Activated effector memory CD4-positive, alpha-beta T cell treated with Interleukin-2 at 50 U/mL for 16 hours (primary cell): ENCODE results near the gene SERPIND1.
"Not testable (repeated sequence)": the region's sequence is repeated elsewhere in the genome, so short reads cannot be mapped to it uniquely, and the experiment has no call there.

ENCODE experiments used
- DNase-seq: peaks from one replicate; pipeline ENCODE4 v3.0.0-alpha.2; 2020

SERPIND1 gene

DNA sequence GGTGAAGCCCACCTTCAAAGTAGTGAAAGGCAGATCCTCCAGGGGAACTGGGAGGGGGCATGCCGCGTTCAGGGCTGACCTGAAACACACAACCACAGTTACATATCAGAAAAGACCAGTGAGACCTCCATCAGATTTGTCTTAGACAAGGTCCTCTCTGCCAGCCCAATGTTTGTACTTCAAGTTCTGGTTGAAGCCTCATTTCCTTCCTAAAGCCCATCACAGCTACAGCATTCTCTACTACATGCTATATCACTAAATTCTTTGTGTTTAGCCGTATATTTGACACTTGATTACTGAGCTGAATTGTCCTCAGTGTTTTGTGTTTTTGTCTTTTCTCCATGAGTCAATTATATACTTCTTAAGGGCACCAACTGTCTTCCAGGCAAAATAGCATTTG lies 44.6 kb downstream of the SERPIND1 start:
- no peak for DNase-seq

DNA sequence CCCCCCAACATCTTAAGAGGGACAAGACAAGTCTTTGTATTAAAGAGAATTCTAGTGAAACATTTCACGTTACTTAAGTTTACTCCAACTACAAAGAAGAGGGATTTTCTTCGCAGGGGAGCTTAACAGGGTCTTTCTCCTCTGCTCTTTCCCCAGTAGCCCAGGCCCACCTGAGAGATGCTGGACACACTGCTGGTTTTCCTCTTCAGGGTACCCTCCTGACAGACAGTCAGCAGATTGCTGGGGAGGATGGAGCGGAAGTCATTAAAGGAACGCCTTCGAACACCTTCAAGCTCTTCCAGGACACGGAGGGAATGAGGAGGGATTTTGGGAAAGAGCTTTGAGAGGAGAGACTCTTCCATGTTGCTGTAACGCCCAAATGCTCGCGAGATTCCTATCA lies 45.6 kb downstream of the SERPIND1 start:
- DNase-seq = no peak

DNA sequence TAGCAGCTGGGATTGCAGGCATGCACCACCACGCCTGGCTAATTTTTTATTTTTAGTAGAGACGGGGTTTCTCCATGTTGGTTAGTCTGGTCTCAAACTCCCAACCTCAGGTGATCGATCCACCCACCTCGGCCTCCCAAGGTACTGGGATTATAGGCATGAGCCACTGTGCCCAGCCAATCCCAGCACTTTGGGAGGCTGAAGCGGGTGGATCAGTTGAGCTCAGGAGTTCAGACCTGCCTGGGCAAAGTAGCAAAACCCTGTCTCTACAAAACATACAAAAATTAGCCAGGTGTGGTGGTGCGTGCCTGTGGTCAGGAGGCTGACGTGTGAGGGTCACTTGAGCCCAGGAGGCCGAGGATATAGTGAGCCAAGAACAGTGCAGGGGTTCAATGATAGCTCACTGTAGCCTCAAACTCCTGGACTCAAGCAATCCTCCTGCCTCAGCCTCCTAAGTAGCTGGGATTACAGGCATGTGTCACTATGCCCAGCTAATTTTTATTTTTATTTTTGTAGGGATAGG lies 47.9 kb downstream of the SERPIND1 start:
- DNase-seq = not testable (repeated sequence)

DNA sequence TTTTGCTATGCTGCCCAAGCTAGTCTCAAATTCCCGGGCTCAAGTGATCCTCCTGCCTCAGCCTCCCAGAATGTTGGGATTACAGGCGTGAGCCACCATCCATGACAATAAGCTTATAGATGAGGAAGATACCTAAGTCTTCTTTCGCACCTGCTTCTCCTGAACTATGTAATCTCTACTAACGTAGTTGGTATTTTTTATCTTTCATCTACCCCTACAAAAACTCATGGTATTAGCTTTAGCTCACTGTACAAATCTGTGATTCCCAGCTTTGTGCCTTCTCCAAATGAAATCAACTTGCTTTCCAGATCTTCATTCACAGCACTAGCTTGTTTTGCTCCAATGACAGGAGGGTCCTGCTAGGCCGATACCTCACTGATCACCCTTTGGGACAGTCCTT lies 48.3 kb downstream of the SERPIND1 start:
- DNase-seq = no peak

DNA sequence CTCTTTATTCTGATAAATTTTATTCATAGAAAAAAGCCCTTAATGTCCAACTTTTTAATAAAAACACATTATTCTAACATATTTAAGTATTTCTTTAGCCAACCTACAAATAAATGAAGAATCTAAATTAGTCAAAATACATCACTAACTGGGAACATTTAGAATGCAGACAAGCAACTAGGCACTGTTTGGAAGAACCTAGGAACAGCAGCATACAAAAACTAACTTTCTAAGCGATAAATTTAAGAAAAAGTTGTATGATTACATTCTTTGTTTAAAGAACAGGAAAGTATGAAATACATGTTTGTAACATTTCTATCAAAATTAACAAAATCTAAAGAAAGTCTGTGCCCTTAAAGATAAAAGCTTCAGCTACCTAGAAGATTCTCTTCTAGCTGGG lies 49.4 kb downstream of the SERPIND1 start:
- no peak for DNase-seq

DNA sequence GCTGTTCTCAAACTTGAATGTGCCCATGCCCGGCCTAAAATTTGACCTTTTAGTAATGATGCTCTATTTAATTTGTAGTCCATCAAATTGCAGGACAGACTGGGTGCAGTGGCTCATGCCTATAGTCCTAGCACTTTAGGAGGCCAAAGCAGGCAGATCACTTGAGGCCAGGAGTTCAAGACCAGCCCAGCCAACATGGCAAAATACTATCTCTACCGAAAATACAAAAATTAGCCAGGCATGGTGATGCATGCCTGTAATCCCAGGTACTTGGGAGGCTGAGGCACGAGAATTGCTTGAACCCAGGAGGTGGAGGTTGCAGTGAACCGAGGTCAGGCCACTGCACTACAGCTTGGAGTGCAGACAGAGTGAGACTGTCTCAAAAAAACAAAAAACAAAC lies 51.3 kb downstream of the SERPIND1 start:
- not testable (repeated sequence) for DNase-seq

DNA sequence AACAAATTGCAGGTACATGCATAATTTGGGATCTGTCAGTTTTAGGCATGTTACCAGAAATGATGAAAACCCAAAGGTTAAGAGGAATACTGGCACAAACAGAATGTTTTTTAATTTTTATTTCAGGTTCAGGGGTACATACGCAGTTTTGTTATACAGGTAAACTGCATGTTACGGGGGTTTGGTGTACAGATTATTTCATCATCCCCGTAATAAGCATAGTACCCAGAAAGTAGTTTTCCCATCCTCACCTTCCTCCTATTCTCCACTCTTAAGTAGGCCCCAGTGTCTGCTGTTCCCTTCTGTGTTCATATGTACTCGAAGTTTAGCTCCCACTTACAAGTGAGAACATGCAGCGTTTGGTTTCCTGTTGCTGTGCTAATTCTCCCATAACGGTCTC lies 51.7 kb downstream of the SERPIND1 start:
- DNase-seq = no peak

DNA sequence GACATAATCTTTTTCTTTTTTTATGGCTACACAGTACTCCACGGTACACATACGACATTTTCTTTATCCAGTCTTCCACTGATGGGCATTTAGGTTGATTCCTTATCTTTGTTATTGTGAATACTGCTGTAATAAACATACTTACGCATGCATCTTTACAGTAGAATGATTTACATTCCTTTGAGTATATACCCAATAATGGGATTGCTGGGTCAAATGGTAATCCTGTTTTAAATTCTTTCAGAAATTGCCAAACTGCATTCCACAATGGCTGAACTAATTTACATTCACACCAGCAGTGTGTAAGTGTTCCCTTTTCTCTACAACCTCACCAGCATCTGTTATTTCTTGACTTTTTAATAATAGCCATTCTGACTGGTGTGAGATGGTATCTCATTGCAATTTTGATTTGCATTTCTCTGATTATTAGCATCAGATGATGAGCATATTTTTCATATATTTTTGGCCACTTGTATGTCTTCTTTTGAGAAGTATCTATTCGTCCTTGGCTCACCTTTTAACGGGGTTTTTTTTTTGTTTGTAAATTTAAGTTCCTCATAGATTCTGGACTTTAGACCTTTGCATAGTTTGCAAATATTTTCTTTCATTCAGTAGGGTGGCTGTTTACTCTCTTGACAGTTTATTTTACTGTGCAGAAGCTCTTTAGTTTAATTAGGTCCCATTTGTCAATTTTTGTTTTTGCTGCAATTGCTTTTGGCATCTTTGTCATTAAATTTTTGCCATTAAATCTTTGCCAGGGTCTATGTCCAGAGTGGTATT lies 52.6 kb downstream of the SERPIND1 start:
- DNase-seq = not testable (repeated sequence)

DNA sequence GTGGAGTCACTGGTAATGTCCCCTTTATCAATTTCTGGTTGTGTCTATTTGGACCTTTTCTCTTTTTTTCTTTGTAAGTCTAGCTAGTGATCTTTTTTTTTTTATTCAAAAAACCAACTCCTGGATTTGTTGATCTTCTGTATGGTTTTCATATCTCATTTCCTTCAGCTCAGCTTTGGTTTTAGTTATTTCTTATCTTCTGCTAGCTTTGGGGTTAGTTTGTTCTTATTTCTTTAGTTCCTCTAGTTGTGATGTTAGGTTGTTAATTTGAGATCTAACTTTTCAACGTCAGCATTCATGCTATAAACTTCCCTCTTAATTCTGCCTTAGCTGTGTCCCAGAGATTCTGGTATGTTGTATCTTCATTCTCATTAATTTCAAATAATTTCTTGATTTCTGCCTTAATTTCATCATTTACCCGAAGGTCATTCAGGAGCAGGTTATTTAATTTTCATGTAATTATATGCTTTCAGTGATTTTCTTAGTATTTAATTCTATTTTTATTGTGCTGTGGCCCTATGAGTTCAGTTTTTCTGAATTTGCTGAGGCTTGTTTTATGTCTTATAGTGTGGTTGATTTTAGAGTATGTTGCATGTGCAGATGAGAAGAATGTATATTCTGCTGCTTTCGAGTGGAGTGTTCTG lies 55.7 kb downstream of the SERPIND1 start:
- no peak for DNase-seq

DNA sequence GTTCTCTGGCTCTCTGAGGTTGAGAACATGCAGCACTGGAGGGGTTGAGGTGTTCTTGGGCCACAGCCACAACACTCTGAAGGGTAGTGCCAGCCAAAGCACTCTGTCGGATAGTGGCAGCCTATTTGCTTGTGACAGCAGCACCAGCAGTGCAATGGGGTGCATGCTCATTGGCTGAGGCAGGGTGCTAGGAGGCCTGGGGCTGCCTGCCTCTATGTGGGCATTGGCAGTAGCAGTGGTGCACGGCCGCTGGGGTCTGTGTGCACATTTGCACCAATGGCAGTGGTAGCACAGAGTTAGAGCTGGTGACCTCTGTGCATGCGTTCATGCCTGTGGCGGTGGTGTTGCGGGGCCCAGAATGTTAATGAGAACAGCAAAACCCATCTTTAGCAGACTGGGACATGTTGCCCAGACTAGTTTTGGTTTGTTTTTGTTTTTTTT lies 59.3 kb downstream of the SERPIND1 start:
- no peak for DNase-seq

DNA sequence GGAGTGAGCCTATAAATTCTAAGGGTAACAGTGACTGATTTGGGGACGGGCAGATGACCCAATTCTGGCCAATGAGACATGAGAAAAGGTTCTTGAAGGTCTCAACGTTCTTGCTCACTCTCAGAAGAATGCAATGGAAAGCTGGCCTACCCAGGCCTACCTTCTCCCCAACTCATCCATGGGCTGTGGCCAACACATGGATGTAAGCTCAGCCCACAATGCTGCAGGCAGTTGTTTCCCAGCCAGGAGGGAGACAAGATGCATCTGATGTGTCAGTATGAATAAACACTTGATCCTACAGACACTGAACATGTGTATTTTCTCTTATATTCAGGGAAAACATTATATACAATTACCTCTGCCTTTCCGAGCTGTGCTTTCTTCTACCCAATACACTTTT lies 60.3 kb downstream of the SERPIND1 start:
- DNase-seq = no peak

DNA sequence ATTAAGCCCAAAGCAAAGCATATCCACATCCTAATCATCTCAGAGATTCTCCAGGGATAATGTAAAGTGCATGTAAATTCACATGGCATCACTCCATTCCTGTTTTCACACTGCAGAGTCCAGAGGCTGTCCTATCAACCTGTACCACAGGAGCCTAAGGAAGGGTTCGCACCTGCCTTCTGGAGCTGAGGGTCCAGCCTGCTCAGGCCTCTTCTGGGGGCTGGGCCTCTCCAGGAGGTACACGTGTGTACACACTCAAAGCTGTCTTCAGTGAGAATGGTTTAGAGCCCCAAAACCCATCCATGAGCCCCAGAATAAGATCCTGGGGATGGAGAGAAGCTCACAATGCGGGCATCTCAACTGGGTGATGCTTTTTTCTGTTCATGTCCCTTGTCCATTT lies 60.8 kb downstream of the SERPIND1 start:
- DNase-seq = no peak
